Measurements from ENCODE around the gene MRPL36. TPM values are rescaled to one million over a fixed set of nuclear protein-coding genes. Genes with fewer than 3 reads are reported as not detected.

Gene MRPL36
- total and polyA plus RNA-seq, 9 of the 15 experiments (the other 6 are each of a cell fraction or from before 2014, with no cell fraction given): 78.3 to 557 (median 124) TPM

- TF ChIP-seq RHOXF2B (CRISPR knock-in tag; conservative IDR thresholded peaks at IDR 0.05) (0 out of 2 replicates have a peak, but pooled peaks have one; percentile 32), JUN (IDR thresholded peaks at IDR 0.05; ENCODE audit: borderline replicate concordance, low read depth, low read length) (no peak), JUN (CRISPR knock-in tag; IDR thresholded peaks at IDR 0.05; ENCODE audit: borderline replicate concordance) (0 out of 2 replicates have a peak, but pooled peaks have one; percentile 18), PHB2 (IDR thresholded peaks at IDR 0.05; ENCODE audit: low read depth) (0 out of 2 replicates have a peak, but pooled peaks have one; percentile 9), TEAD1 (CRISPR knock-in tag; IDR thresholded peaks at IDR 0.05) (peak in 1 of 2 experiments; percentile 52; a peak in 1 of 4 replicates), ZFP36 (IDR thresholded peaks at IDR 0.05; ENCODE audit: low read depth, low read length, partially characterized antibody) (no peak), MYC (IDR thresholded peaks at IDR 0.05; ENCODE audit: low read depth, low read length) (peak; percentile 44; the same call in 1 of the 2 replicates), MYC (CRISPR knock-in tag; IDR thresholded peaks at IDR 0.05; ENCODE audit: borderline replicate concordance, low read depth) (no peak), NFATC3 (IDR thresholded peaks at IDR 0.05) (0 out of 2 replicates have a peak, but pooled peaks have one; percentile 17), ASH1L (IDR thresholded peaks at IDR 0.05; ENCODE audit: borderline replicate concordance, low read depth, partially characterized antibody) (peak; percentile 19), RCOR1 (IDR thresholded peaks at IDR 0.05; ENCODE audit: borderline replicate concordance in 1 of 2, low read depth in 2 of 2, low read length in 2 of 2) (peak in 1 of 2 experiments; percentile 64; a peak in 1 of 4 replicates), CBFA2T2 (conservative IDR thresholded peaks at IDR 0.05) (peak; percentile 59; the same call in 1 of the 2 replicates), SMARCA5 (IDR thresholded peaks at IDR 0.05) (no peak), MAFK (IDR thresholded peaks at IDR 0.05; ENCODE audit: low read length) (no peak), MAX (CRISPR knock-in tag; IDR thresholded peaks at IDR 0.05) (peak; percentile 54; the same call in 1 of the 2 replicates)
These were observed 1.0 kb upstream of the MRPL36 start (continued) for GRCh38 chr5:1800472-1801221.

All from K562 (cell line).